Keratinocyte (primary cell): ENCODE measurements around the gene SETD7. TPM values are rescaled to one million over a fixed set of nuclear protein-coding genes. Genes with fewer than 3 reads are reported as not detected.

ENCODE experiments used
- DNase-seq: peaks from one replicate; pipeline ENCODE4 v3.0.0-alpha.2; 2011; ENCODE audit warnings: low read depth, missing footprints, low spot score
- FAIRE-seq: peaks from 2 replicates; lab custom pipeline; 2011; peaks lifted over from hg19 to GRCh38; lab: Jason Lieb, UNC
- H2AFZ ChIP-seq: 2 replicates; pipeline ENCODE4 v1.6.0; 2012; ENCODE audit warnings: low read length, control low read depth, inconsistent platforms; ENCODE audit not compliant: control insufficient read depth
- H3K27ac ChIP-seq: 2 replicates; pipeline ENCODE4 v1.5.1; 2011; ENCODE audit warnings: low read length; ENCODE audit not compliant: control insufficient read depth, insufficient read depth
- H3K27me3 ChIP-seq: 3 replicates; pipeline ENCODE4 v1.6.0; 2011; ENCODE audit warnings: low read length; ENCODE audit not compliant: control insufficient read depth, insufficient read depth; ENCODE audit errors: extremely low read depth
- H3K36me3 ChIP-seq, 2 experiments: 2 replicates in 1 of 2; 3 replicates in 1 of 2; pipeline ENCODE4 v1.5.1; 2011; ENCODE audit warnings: low read length in 2 of 2, mild to moderate bottlenecking in 1 of 2; ENCODE audit not compliant: control insufficient read depth in 2 of 2, insufficient read depth in 2 of 2; ENCODE audit errors: extremely low read depth in 1 of 2
- H3K4me1 ChIP-seq: 3 replicates; pipeline ENCODE4 v1.5.1; 2011; ENCODE audit warnings: low read length; ENCODE audit not compliant: control insufficient read depth, insufficient read depth; ENCODE audit errors: extremely low read depth
- H3K4me2 ChIP-seq: 3 replicates; pipeline ENCODE4 v1.6.0; 2011; ENCODE audit warnings: low read depth, low read length; ENCODE audit not compliant: control insufficient read depth, insufficient read depth; ENCODE audit errors: extremely low read depth
- H3K4me3 ChIP-seq, 3 experiments: fragments of 200-600 bp in 1 of 3; sonication (generic) in 1 of 3; 2 replicates in 2 of 3; 3 replicates in 1 of 3; pipeline ENCODE4 v1.5.1; 2011 to 2016; ENCODE audit warnings: low read length in 3 of 3, mild to moderate bottlenecking in 3 of 3, control low read depth in 2 of 3, inconsistent platforms in 1 of 3, low read depth in 1 of 3, mixed read lengths in 1 of 3, mixed run types in 1 of 3, moderate library complexity in 1 of 3; ENCODE audit not compliant: control insufficient read depth in 2 of 3, insufficient read depth in 2 of 3; ENCODE audit errors: extremely low read depth in 1 of 3
- H3K79me2 ChIP-seq: 2 replicates; pipeline ENCODE4 v1.6.0; 2012; ENCODE audit warnings: low read length; ENCODE audit not compliant: control insufficient read depth, insufficient read depth
- H3K9ac ChIP-seq: 3 replicates; pipeline ENCODE4 v1.6.0; 2011; ENCODE audit warnings: low read length; ENCODE audit not compliant: control insufficient read depth, insufficient read depth; ENCODE audit errors: extremely low read depth
- H3K9me1 ChIP-seq: 3 replicates; pipeline ENCODE4 v1.6.0; 2011; ENCODE audit warnings: low read length; ENCODE audit not compliant: control insufficient read depth, insufficient read depth; ENCODE audit errors: extremely low read depth
- H3K9me3 ChIP-seq: 2 replicates; pipeline ENCODE4 v1.5.1; 2012; ENCODE audit warnings: low read depth, low read length; ENCODE audit not compliant: control insufficient read depth
- H4K20me1 ChIP-seq: 3 replicates; pipeline ENCODE4 v1.6.0; 2011; ENCODE audit warnings: low read length; ENCODE audit not compliant: control insufficient read depth, insufficient read depth; ENCODE audit errors: extremely low read depth
- CTCF ChIP-seq, 3 experiments: IDR thresholded peaks in 1 of 3; conservative IDR thresholded peaks in 1 of 3; optimal IDR thresholded peaks in 1 of 3; 2 replicates in 2 of 3; 3 replicates in 1 of 3; pipeline versions ENCODE3 to v1.5.1; 2011; ENCODE audit warnings: low read length in 3 of 3, mild to moderate bottlenecking in 3 of 3, moderate library complexity in 2 of 3, control low read depth in 1 of 3, inconsistent platforms in 1 of 3; ENCODE audit not compliant: insufficient read depth in 2 of 3; ENCODE audit errors: extremely low read depth in 1 of 3
- EZH2 ChIP-seq: IDR thresholded peaks from one replicate; pipeline ENCODE4 v1.6.1; 2012; ENCODE audit warnings: inconsistent platforms, mild to moderate bottlenecking, low read length, moderate library complexity
- dilution Hi-C: fragments of 300-500 bp; cut with MboI; formaldehyde crosslinking; loops from one replicate; pipeline ENCODE4 v1.7.0; 2020; ENCODE audit warnings: low sequenced_read_pairs; ENCODE audit not compliant: extremely low pct_ligation_motif_present
- polyA plus RNA-seq, 5 experiments: library from polyadenylated mRNA; depleted of rRNA in 3 of 5; stranded (reverse) in 3 of 5; stranded (forward) in 1 of 5; unstranded in 1 of 5; fragments of >200 nt; gene quantifications; 1 replicate in 1 of 5; 2 replicates in 3 of 5; 3 replicates in 1 of 5; pipeline versions ENCODE4 v1.2.1 to v1.2.3, GENCODE V29; 2011 to 2012; ENCODE audit warnings: missing spikeins in 2 of 5, low read depth in 1 of 5, low replicate concordance in 1 of 5

Gene SETD7
- polyA plus RNA-seq, 1 donor (not counting 4 experiments of a cell fraction or from before 2014, with no cell fraction given): 18.8 TPM

GRCh38 chr4:139563515-139563914, 7.5 kb upstream of the SETD7 start:
- Histone ChIP-seq H3K27ac (no peak overlapping the region), H3K36me3 (no peaks in the 10 kb centered on the region), H3K4me3 (no peak overlapping the region), H3K9ac (no peak overlapping the region), H3K27me3 (peaks cover 18% of the 10 kb centered on the region), H3K4me1 (peaks cover 4% of the 10 kb centered on the region), H4K20me1 (no peaks in the 10 kb centered on the region), H3K4me2 (no peak overlapping the region), H3K9me3 (no peaks in the 10 kb centered on the region), H2AFZ (no peak overlapping the region), H3K9me1 (no peaks in the 10 kb centered on the region), H3K79me2 (no peaks in the 10 kb centered on the region)
- dilution Hi-C loops: no loop called here
- DNase-seq (no peak), FAIRE-seq (no peak)
- no peak for TF ChIP-seq CTCF (optimal IDR thresholded peaks at IDR 0.05 in 1 of 3, IDR thresholded peaks at IDR 0.05 in 1 of 3, conservative IDR thresholded peaks at IDR 0.05 in 1 of 3; ENCODE audit: extremely low read depth in 1 of 3, insufficient read depth in 2 of 3, low read length in 3 of 3)
- no peak for TF ChIP-seq EZH2

- Histone ChIP-seq H3K4me2 (no peak overlapping the region), H4K20me1 (no peaks in the 10 kb centered on the region), H2AFZ (no peak overlapping the region), H3K4me1 (peaks cover under 1% of the 10 kb centered on the region), H3K4me3 (no peak overlapping the region), H3K27me3 (peaks cover 25% of the 10 kb centered on the region), H3K9ac (no peak overlapping the region), H3K9me1 (no peaks in the 10 kb centered on the region), H3K27ac (no peak overlapping the region), H3K9me3 (no peaks in the 10 kb centered on the region), H3K36me3 (no peaks in the 10 kb centered on the region), H3K79me2 (no peaks in the 10 kb centered on the region)
- TF ChIP-seq CTCF (optimal IDR thresholded peaks at IDR 0.05 in 1 of 3, IDR thresholded peaks at IDR 0.05 in 1 of 3, conservative IDR thresholded peaks at IDR 0.05 in 1 of 3; ENCODE audit: extremely low read depth in 1 of 3, insufficient read depth in 2 of 3, low read length in 3 of 3) (no peak), EZH2 (no peak)
- FAIRE-seq: no peak
- dilution Hi-C loops: no loop called here
- DNase-seq: no peak
These were observed 6.8 kb upstream of the SETD7 start for GRCh38 chr4:139562839-139563238.
